ENCODE results near the gene TRIM2.

Gene TRIM2

GRCh38 chr4:153325558-153325957, 121.3 kb downstream of the TRIM2 start:
- DNase-seq (ENCODE audit: low read depth in 2 of 2, low spot score in 1 of 2) = no peak

- DNase-seq (ENCODE audit: low read depth in 2 of 2, low spot score in 1 of 2) = no peak
Measured at GRCh38 chr4:153326513-153326912, 122.3 kb downstream of the TRIM2 start.

GRCh38 chr4:153327247-153327646, 123.0 kb downstream of the TRIM2 start:
- no peak for DNase-seq (ENCODE audit: low read depth in 2 of 2, low spot score in 1 of 2)

GRCh38 chr4:153332936-153333335, 128.7 kb downstream of the TRIM2 start:
- DNase-seq (ENCODE audit: low read depth in 2 of 2, low spot score in 1 of 2) = no peak

GRCh38 chr4:153333874-153334273, 129.6 kb downstream of the TRIM2 start:
- DNase-seq (ENCODE audit: low read depth in 2 of 2, low spot score in 1 of 2) = no peak

GRCh38 chr4:153335665-153336064, 131.4 kb downstream of the TRIM2 start:
- no peak for DNase-seq (ENCODE audit: low read depth in 2 of 2, low spot score in 1 of 2)

GRCh38 chr4:153337686-153338085, 133.4 kb downstream of the TRIM2 start:
- DNase-seq (ENCODE audit: low read depth in 2 of 2, low spot score in 1 of 2) = no peak

GRCh38 chr4:153341575-153342090, 137.4 kb downstream of the TRIM2 start:
- DNase-seq (ENCODE audit: low read depth in 2 of 2, low spot score in 1 of 2) = no peak

GRCh38 chr4:153342751-153343552, 138.7 kb downstream of the TRIM2 start:
- DNase-seq (ENCODE audit: low read depth in 2 of 2, low spot score in 1 of 2) = no peak

- DNase-seq (ENCODE audit: low read depth in 2 of 2, low spot score in 1 of 2) = peak; percentile 77 to 90
Measured at GRCh38 chr4:153344131-153345011, 140.1 kb downstream of the TRIM2 start, which contains the start of gene MND1. TSS of gene MND1 (plus strand) at chr4:153344688. CDS start at chr4:153344738, 50 bp downstream.

- peak; percentile 10 to 34 for DNase-seq (ENCODE audit: low read depth in 2 of 2, low spot score in 1 of 2)
Measured at GRCh38 chr4:153345012-153345981, 141.1 kb downstream of the TRIM2 start.

GRCh38 chr4:153346031-153346430, 141.8 kb downstream of the TRIM2 start:
- no peak for DNase-seq (ENCODE audit: low read depth in 2 of 2, low spot score in 1 of 2)

- DNase-seq (ENCODE audit: low read depth in 2 of 2, low spot score in 1 of 2) = no peak
Measured at GRCh38 chr4:153346563-153346962, 142.3 kb downstream of the TRIM2 start.

GRCh38 chr4:153347117-153347516, 142.9 kb downstream of the TRIM2 start:
- DNase-seq (ENCODE audit: low read depth in 2 of 2, low spot score in 1 of 2) = no peak

GRCh38 chr4:153348006-153348405, 143.8 kb downstream of the TRIM2 start:
- DNase-seq (ENCODE audit: low read depth in 2 of 2, low spot score in 1 of 2) = no peak

GRCh38 chr4:153349206-153349805, 145.1 kb downstream of the TRIM2 start:
- DNase-seq (ENCODE audit: low read depth in 2 of 2, low spot score in 1 of 2) = no peak

- DNase-seq (ENCODE audit: low read depth in 2 of 2, low spot score in 1 of 2) = no peak
Measured at GRCh38 chr4:153362184-153362583, 157.9 kb downstream of the TRIM2 start.

GRCh38 chr4:153364061-153364460, 159.8 kb downstream of the TRIM2 start:
- DNase-seq (ENCODE audit: low read depth in 2 of 2, low spot score in 1 of 2) = no peak

- no peak for DNase-seq (ENCODE audit: low read depth in 2 of 2, low spot score in 1 of 2)
Measured at GRCh38 chr4:153365003-153365402, 160.8 kb downstream of the TRIM2 start.

GRCh38 chr4:153366486-153366885, 162.2 kb downstream of the TRIM2 start:
- no peak for DNase-seq (ENCODE audit: low read depth in 2 of 2, low spot score in 1 of 2)
